Ovary (tissue), 9 donors: Measurements from ENCODE around the gene ITPK1. TPM values are rescaled to one million over a fixed set of nuclear protein-coding genes. Genes with fewer than 3 reads are reported as not detected.

Experiments
- DNase-seq, 5 donors: peaks; one replicate each; pipeline ENCODE4 v3.0.0-alpha.2; 2019 to 2020
- H3K27ac ChIP-seq, 2 donors: fragments of 200-600 bp; one replicate each; pipeline versions ENCODE4 v1.5.1 to v1.8.0; 2019 to 2022
- H3K27me3 ChIP-seq: fragments of 200-600 bp; one replicate; pipeline ENCODE4 v1.8.0; 2022
- H3K36me3 ChIP-seq: fragments of 200-600 bp; sonication (generic); one replicate; pipeline ENCODE4 v1.5.1; 2019
- H3K4me1 ChIP-seq: one replicate; pipeline ENCODE4 v1.8.1; 2013; ENCODE audit warnings: mild to moderate bottlenecking, moderate library complexity; ENCODE audit not compliant: insufficient read depth
- H3K4me3 ChIP-seq: fragments of 200-600 bp; sonication (generic); one replicate; pipeline ENCODE4 v1.5.1; 2017
- H3K9me3 ChIP-seq, 2 donors: fragments of 200-600 bp in 1 of 2; sonication (generic) in 1 of 2; one replicate each; pipeline versions ENCODE4 v1.5.1 to v1.8.1; 2013 to 2019; ENCODE audit warnings: mild to moderate bottlenecking in 1 of 2, moderate library complexity in 1 of 2
- EP300 ChIP-seq: sonication (generic); formaldehyde crosslinking; IDR thresholded peaks from one replicate; pipeline ENCODE4 v1.6.1; 2017; ENCODE audit warnings: antibody characterized with exemption
- POLR2A ChIP-seq: fragments of 450-650 bp; IDR thresholded peaks from one replicate; pipeline ENCODE4 v1.6.1; 2017; ENCODE audit warnings: antibody characterized with exemption, mild to moderate bottlenecking, moderate library complexity
- WGBS, 3 donors: extraction: QIAGEN DNeasy Blood & Tissue Kit in 1 of 3; methylation state at CpG; one replicate each; pipeline versions ENCODE4 v1.1.5 to v1.1.7; 2013 to 2017; 5-methylcytosine and 5-hydroxymethylcytosine counted together
- intact Hi-C, 4 donors: fragments of 100-400 bp; cut with DNase I; formaldehyde crosslinking; loops; one replicate each; pipeline versions ENCODE4 v1.11.0 to v1.15.1; 2022 to 2023
- polyA plus RNA-seq, 2 donors: library from polyadenylated mRNA; stranded (reverse); fragments of 200-250 nt in 1 of 2; fragments of 350-450 nt in 1 of 2; fragmentation: Illumina TruSeq in 1 of 2; extraction: RNeasy Lipid Tissue Mini Kit (QIAGEN cat#74804) in 1 of 2; gene quantifications; one replicate each; pipeline ENCODE4 v1.2.3, GENCODE V29; 2013 to 2014
- total RNA-seq, 7 donors: library from RNA; depleted of rRNA in 2 of 7; stranded (reverse); fragments of >200 nt in 2 of 7; fragmentation: NEBNext Ultra II Directional in 3 of 7; extraction: Animal tissue kit (Norgen Biotek cat#: 25700) in 3 of 7; gene quantifications; one replicate each; pipeline versions ENCODE4 v1.1.0 to v1.2.4, GENCODE V29; 2016 to 2023
- TF ChIP-seq, protein P1 (sequence below), 3 donors: fragments of 450-650 bp in 2 of 3; fragments of 200-600 bp in 1 of 3; IDR thresholded peaks; one replicate each; pipeline versions ENCODE4 v1.5.1 to v1.8.0; 2016 to 2022; ENCODE audit warnings: antibody characterized with exemption in 3 of 3, mild to moderate bottlenecking in 1 of 3
- donor health status: DM: no; HTN: no; CAD: no; lungs with moderate emphysema.
- donor health status: DM: no; HTN: no; CAD: no.
- donor health status: Bipolar disorder and iron deficiency.
- donor health status: DM: yes; HTN: yes; CAD: no.
- donor health status: DM: no; HTN: no; CAD: no.
- donor health status: DM: yes; HTN: yes; CAD: no.

ITPK1 gene
- total and polyA plus RNA-seq, 9 donors: 23.6 to 57.8 (median 49.3) TPM

DNA sequence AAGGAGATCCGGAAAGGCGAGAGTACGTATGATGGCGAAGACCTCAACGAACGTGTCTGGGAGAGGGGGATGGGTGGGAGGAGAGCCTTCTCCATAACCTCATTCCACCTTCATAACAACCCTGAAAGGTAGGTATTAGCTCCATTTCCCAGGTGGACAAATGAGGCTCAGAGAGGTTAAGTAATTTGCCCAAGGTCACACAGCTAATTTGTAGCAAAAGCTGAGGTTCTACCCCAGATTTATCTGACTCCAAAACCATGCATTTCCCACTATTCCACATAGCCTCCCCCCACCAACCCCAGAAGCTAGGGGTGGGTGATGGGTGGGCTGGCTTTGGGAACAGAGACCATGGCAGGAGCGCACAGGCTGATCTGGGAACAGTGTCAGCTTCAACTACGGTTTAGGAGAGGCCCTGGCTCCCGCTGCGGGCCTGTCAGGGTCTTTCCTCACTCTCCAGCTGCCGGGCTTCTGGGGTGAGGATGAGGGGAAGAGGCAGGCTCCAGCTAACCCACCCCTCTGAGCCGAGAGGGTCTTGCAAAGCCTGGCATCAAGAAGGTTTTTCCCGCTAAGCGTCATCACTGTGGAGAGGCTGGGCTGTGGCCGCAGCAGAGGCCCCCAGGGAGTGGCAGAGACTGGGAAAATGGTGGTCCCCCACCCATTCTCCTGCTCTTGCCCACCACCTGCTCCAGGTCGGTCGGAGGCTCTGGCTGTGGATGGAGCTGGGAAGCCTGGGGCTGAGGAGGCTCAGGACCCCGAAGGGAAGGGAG, 183.9 kb downstream of the ITPK1 start:
- no peak overlapping the region for H3K4me3 ChIP-seq
- 71 to 81% (median 78%) methylated on average over 18 of the region's 18 CpGs for WGBS, 3 donors
- no peak for DNase-seq
- no peaks in the 10 kb centered on the region for H3K27me3 ChIP-seq
- no peaks in the 10 kb centered on the region for H3K4me1 ChIP-seq
- no peaks in the 10 kb centered on the region for H3K36me3 ChIP-seq
- no peak overlapping the region for H3K27ac ChIP-seq
- intact Hi-C loops: no loop called here
- TF ChIP-seq EP300 (no peak), POLR2A (no peak)
- TF ChIP-seq, protein P1, sequence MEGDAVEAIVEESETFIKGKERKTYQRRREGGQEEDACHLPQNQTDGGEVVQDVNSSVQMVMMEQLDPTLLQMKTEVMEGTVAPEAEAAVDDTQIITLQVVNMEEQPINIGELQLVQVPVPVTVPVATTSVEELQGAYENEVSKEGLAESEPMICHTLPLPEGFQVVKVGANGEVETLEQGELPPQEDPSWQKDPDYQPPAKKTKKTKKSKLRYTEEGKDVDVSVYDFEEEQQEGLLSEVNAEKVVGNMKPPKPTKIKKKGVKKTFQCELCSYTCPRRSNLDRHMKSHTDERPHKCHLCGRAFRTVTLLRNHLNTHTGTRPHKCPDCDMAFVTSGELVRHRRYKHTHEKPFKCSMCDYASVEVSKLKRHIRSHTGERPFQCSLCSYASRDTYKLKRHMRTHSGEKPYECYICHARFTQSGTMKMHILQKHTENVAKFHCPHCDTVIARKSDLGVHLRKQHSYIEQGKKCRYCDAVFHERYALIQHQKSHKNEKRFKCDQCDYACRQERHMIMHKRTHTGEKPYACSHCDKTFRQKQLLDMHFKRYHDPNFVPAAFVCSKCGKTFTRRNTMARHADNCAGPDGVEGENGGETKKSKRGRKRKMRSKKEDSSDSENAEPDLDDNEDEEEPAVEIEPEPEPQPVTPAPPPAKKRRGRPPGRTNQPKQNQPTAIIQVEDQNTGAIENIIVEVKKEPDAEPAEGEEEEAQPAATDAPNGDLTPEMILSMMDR (IDR thresholded peaks at IDR 0.05): no peak
- no peaks in the 10 kb centered on the region for H3K9me3 ChIP-seq

GRCh38 chr14:92930737-92931602, 184.8 kb downstream of the ITPK1 start:
- Histone ChIP-seq H3K36me3 (no peaks in the 10 kb centered on the region), H3K27ac (no peak overlapping the region), H3K4me3 (no peak overlapping the region), H3K27me3 (no peaks in the 10 kb centered on the region), H3K4me1 (no peaks in the 10 kb centered on the region), H3K9me3 (no peaks in the 10 kb centered on the region)
- TF ChIP-seq EP300 (no peak), POLR2A (no peak)
- TF ChIP-seq, protein P1 (IDR thresholded peaks at IDR 0.05): no peak
- WGBS, 3 donors: 31 to 41% (median 39%) methylated on average over 8 of the region's 8 CpGs
- intact Hi-C loops: no loop called here
- no peak for DNase-seq

DNA sequence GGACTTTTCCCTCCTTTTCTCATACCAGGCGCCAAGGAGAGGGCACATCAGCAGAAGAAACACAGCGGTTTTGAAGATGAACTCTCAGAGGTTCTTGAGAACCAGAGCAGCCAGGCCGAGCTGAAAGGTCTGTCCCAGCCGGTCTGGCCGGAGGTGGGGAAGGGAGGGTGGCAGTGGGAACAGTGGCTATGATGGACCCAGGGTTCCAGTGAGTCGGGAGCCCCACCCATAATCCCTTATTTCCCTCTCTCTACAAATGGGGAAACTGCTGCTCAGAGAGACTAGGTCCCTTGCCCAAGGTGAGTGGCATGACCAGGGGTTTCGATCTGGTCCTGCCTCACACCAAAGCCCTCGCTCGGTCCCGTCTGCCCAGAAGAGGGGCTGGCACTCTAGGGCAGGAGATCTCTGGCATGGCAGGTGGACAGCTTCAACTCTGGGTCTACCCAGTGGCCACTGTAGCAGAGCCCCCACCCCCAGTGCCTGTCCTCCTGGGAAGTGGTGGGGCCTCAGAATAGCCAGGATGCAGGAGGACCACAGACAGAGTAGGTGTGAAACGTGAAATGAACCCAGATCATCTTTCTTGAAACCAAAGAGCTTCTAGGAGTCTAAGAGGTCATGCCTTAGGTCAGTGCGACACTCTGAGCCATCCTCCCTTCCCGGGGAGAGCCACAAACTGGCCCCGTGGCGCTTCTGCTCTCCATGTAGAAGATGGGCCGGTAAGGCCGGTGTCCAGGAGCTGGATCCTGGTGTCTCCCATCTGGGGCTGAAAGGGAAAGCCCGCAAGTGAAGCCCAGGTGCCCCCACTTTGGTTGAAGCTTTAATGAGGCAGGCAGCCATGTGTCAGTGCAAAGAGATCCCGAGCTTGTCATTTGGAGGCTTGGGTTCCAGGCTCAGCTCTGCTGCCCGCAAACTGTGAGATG, 185.8 kb downstream of the ITPK1 start:
- Histone ChIP-seq H3K4me3 (no peak overlapping the region), H3K9me3 (no peaks in the 10 kb centered on the region), H3K36me3 (no peaks in the 10 kb centered on the region), H3K27me3 (no peaks in the 10 kb centered on the region), H3K4me1 (no peaks in the 10 kb centered on the region), H3K27ac (no peak overlapping the region)
- TF ChIP-seq, protein P1 (IDR thresholded peaks at IDR 0.05): no peak
- TF ChIP-seq POLR2A: no peak
- TF ChIP-seq EP300: no peak
- no peak for DNase-seq
- intact Hi-C loops: no loop called here
- WGBS, 3 donors: 78 to 80% (median 78%) methylated on average over 20 of the region's 20 CpGs
